Dendritic cell treated with granulocyte-macrophage colony-stimulating factor and Interleukin-4, amounts not matched to agents 40 ng/mL and 50 ng/mL, for 4 days (primary cell): ENCODE results near the gene JMY.

Experiments
- H3K27ac Mint-ChIP-seq: one replicate; pipeline ENCODE4 v1.8.0; 2022; ENCODE audit warnings: mild to moderate bottlenecking, mixed read lengths
- H3K27me3 Mint-ChIP-seq: one replicate; pipeline ENCODE4 v1.8.0; 2022; ENCODE audit warnings: mild to moderate bottlenecking, mixed read lengths
- H3K36me3 Mint-ChIP-seq: one replicate; pipeline ENCODE4 v1.8.0; 2022; ENCODE audit warnings: low read depth, mixed read lengths
- H3K4me1 Mint-ChIP-seq: one replicate; pipeline ENCODE4 v1.8.0; 2022; ENCODE audit warnings: low read depth, mixed read lengths
- H3K4me3 Mint-ChIP-seq: one replicate; pipeline ENCODE4 v1.8.0; 2022; ENCODE audit warnings: mild to moderate bottlenecking, moderate library complexity, mixed read lengths
- H3K9me3 Mint-ChIP-seq: one replicate; pipeline ENCODE4 v1.8.0; 2022; ENCODE audit warnings: mixed read lengths
- intact Hi-C: fragments of 100-400 bp; cut with micrococcal nuclease; formaldehyde crosslinking; loops from one replicate; pipeline ENCODE4 v1.15.0; 2022

Gene JMY

GRCh38 chr5:79287907-79288306 is 52.0 kb downstream of the JMY start:
- Mint-ChIP-seq H3K4me1 (no peaks in the 10 kb centered on the region), H3K4me3 (no peak overlapping the region), H3K36me3 (peaks cover 17% of the 10 kb centered on the region), H3K27ac (no peak overlapping the region), H3K27me3 (no peaks in the 10 kb centered on the region), H3K9me3 (no peaks in the 10 kb centered on the region)
- intact Hi-C loops: no loop called here

DNA sequence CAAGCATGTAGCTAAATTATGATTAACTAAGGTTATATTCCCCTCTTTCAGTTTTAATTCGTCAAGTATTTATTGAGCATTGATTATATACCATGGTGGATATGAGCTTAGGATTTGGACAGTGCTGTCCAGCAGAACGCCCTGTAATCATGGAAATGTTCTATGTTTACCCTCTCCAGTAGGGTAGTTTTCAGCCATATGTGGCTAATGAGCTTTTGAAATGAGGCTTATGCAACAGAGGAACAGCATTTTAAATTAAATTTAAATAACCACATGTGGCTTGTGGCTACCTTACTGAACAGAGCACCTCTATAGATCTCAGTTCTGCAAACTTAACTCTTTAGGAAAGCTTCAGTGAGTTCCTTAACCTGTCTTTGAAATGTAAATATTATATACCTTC is 59.1 kb downstream of the JMY start:
- Mint-ChIP-seq H3K27me3 (no peaks in the 10 kb centered on the region), H3K36me3 (peaks cover 17% of the 10 kb centered on the region), H3K27ac (no peak overlapping the region), H3K9me3 (no peaks in the 10 kb centered on the region), H3K4me3 (no peak overlapping the region), H3K4me1 (no peaks in the 10 kb centered on the region)
- intact Hi-C loops: no loop called here

DNA sequence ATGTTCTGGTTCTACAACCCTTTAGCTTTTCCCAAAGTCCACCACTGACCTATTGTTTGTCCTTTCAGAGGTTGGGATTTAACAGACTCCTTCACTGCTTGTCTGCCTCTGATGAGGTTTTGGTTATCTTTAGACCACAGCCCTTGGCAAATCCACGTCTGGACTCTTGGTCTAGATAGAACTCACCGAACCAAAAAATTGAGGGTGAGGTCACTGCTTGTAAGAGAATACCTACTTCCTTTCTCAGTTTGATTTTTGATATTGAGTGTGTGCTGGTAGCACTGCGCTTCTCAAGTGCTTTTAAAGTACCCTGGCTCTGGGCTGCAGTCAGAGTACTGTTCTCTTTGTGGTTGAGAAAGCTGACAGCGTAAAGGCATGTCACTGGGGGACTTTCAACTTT is 61.7 kb downstream of the JMY start:
- H3K4me3 Mint-ChIP-seq: no peak overlapping the region
- no peak overlapping the region for H3K27ac Mint-ChIP-seq
- H3K36me3 Mint-ChIP-seq: peaks cover 5% of the 10 kb centered on the region
- H3K27me3 Mint-ChIP-seq: no peaks in the 10 kb centered on the region
- intact Hi-C loops: no loop called here
- no peaks in the 10 kb centered on the region for H3K4me1 Mint-ChIP-seq
- H3K9me3 Mint-ChIP-seq: no peaks in the 10 kb centered on the region

- Mint-ChIP-seq H3K4me3 (no peak overlapping the region), H3K4me1 (no peaks in the 10 kb centered on the region), H3K9me3 (no peaks in the 10 kb centered on the region), H3K36me3 (peaks cover 5% of the 10 kb centered on the region), H3K27ac (no peak overlapping the region), H3K27me3 (no peaks in the 10 kb centered on the region)
- intact Hi-C loops: no loop called here
Measured at GRCh38 chr5:79301046-79301712, 65.2 kb downstream of the JMY start.

- Mint-ChIP-seq H3K36me3 (peaks cover 17% of the 10 kb centered on the region), H3K4me3 (no peak overlapping the region)
- intact Hi-C loops: no loop called here
Measured at GRCh38 chr5:79302454-79302853, 66.5 kb downstream of the JMY start.

DNA sequence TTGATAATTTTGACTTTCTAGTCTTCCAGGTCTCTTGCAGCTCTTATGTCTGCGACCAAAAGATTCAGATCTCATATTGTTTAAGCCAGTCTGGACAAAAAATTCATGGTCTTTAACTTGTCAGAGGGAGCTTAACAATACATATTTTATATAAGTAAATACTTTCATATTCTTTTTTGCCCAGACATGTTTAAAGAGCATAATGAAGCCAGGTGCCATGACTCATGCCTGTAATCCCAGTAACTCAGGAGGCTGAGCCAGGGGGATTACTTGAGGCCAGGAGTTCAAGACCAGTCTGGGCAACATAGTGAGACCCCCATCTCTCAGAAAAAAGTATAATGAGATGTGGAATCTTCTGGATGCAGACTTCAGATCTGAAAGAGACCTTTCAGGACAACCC is 69.8 kb downstream of the JMY start:
- intact Hi-C loops: no loop called here
- no peaks in the 10 kb centered on the region for H3K27me3 Mint-ChIP-seq

More at GRCh38 chr5:79302454-79302853, 66.5 kb downstream of the JMY start:
- H3K4me1 Mint-ChIP-seq: no peaks in the 10 kb centered on the region
- H3K9me3 Mint-ChIP-seq: no peaks in the 10 kb centered on the region
- H3K27ac Mint-ChIP-seq: no peak overlapping the region
- no peaks in the 10 kb centered on the region for H3K27me3 Mint-ChIP-seq

GRCh38 chr5:79318935-79319614 is 83.1 kb downstream of the JMY start:
- Mint-ChIP-seq H3K27ac (no peak overlapping the region), H3K4me3 (no peak overlapping the region), H3K4me1 (no peaks in the 10 kb centered on the region), H3K36me3 (peaks cover 17% of the 10 kb centered on the region), H3K9me3 (no peaks in the 10 kb centered on the region), H3K27me3 (no peaks in the 10 kb centered on the region)
- intact Hi-C loops: no loop called here

More for the DNA sequence above, 69.8 kb downstream of the JMY start:
- peaks cover 14% of the 10 kb centered on the region for H3K36me3 Mint-ChIP-seq
- H3K27ac Mint-ChIP-seq: no peak overlapping the region
- no peak overlapping the region for H3K4me3 Mint-ChIP-seq
- H3K9me3 Mint-ChIP-seq: no peaks in the 10 kb centered on the region
- H3K4me1 Mint-ChIP-seq: no peaks in the 10 kb centered on the region

GRCh38 chr5:79329453-79329852 is 93.5 kb downstream of the JMY start:
- Mint-ChIP-seq H3K4me1 (no peaks in the 10 kb centered on the region), H3K4me3 (no peak overlapping the region), H3K27ac (no peak overlapping the region), H3K36me3 (no peaks in the 10 kb centered on the region), H3K27me3 (no peaks in the 10 kb centered on the region), H3K9me3 (no peaks in the 10 kb centered on the region)
- intact Hi-C loops: no loop called here

DNA sequence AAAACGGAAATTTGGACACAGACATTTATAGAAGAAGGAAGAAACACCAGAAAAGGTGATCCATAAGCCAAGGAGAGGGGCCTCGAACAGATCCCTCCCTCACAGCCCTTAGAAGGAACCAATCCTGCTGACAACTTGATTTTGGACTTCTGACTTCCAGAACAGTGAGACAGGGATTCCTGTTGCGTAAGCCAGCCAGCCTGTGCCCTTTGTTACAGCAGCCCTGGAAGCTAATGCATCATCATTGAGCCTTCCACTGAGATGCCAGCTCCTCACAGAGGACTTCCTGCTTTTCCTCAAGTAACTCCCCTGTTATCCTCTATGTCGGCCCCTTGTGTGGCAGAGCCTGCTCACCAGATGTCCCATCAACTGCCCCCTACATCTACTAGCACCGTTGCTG is 94.1 kb downstream of the JMY start:
- intact Hi-C loops: no loop called here
- Mint-ChIP-seq H3K27me3 (no peaks in the 10 kb centered on the region), H3K9me3 (no peaks in the 10 kb centered on the region), H3K4me3 (no peak overlapping the region), H3K4me1 (no peaks in the 10 kb centered on the region), H3K36me3 (no peaks in the 10 kb centered on the region), H3K27ac (no peak overlapping the region)

DNA sequence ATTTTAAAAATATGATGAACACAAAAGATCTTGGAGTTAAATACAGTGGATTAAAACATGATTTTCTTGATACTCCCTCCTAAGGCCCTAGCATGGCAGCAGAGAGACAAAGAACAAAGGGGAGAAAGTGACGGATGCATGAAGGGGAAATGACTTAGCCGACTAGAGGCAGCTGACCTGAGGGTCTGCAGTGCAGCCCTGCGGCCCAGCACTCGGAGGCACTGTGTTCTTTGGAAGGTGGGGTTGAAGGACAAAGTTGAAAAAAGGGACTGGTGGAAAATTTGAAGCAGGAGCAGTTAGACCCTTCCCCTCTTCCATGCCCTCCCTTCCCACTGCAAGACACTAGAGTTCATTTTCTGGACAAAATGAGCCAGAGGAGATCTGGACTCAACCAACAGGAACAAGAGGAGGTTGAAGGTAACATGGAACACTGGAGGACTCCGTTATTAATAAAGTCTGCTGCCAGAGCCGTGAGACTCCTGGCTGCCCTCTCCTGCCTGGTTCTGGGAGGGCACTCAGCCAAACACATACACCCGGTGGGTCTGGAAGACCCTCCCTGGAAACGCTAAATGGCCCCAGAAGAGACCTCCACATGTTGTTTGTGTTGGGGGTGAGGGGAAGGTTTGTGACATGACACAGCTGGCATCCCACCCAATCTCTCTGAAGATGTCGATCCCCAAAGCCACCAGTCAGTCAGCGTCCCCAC is 98.1 kb downstream of the JMY start:
- no peaks in the 10 kb centered on the region for H3K36me3 Mint-ChIP-seq
- no peak overlapping the region for H3K27ac Mint-ChIP-seq
- intact Hi-C loops: no loop called here
- no peaks in the 10 kb centered on the region for H3K9me3 Mint-ChIP-seq
- H3K27me3 Mint-ChIP-seq: no peaks in the 10 kb centered on the region
- H3K4me3 Mint-ChIP-seq: no peak overlapping the region
- H3K4me1 Mint-ChIP-seq: no peaks in the 10 kb centered on the region

- Mint-ChIP-seq H3K27ac (no peak overlapping the region), H3K4me1 (no peaks in the 10 kb centered on the region), H3K9me3 (no peaks in the 10 kb centered on the region), H3K36me3 (no peaks in the 10 kb centered on the region), H3K4me3 (no peak overlapping the region), H3K27me3 (no peaks in the 10 kb centered on the region)
- intact Hi-C loops: no loop called here
Measured at GRCh38 chr5:79346420-79346824, 110.5 kb downstream of the JMY start.

DNA sequence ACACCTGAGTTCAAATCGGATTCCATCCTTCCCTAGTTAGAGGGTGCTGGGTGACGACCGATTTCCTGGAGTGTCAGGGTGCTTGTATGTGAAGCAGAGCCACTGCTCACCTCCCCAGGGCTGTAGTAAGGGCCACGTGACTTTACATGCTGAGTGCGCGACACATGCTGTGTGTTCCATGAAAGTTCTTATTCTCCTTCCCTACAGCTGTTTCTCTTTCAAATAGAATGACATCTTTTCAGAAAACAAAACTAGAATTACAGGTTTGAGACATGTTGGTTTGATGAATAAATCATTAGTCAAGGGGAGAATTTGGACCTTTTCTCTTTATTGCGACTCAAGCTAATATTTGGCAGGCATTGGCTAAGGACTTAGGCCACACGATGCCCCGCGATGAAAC is 113.1 kb downstream of the JMY start:
- Mint-ChIP-seq H3K4me1 (no peaks in the 10 kb centered on the region), H3K4me3 (no peak overlapping the region), H3K27me3 (no peaks in the 10 kb centered on the region), H3K27ac (no peak overlapping the region), H3K36me3 (no peaks in the 10 kb centered on the region), H3K9me3 (peaks cover 9% of the 10 kb centered on the region)
- intact Hi-C loops: no loop called here

- Mint-ChIP-seq H3K27ac (no peak overlapping the region), H3K36me3 (no peaks in the 10 kb centered on the region), H3K27me3 (no peaks in the 10 kb centered on the region), H3K9me3 (peaks cover 9% of the 10 kb centered on the region), H3K4me1 (no peaks in the 10 kb centered on the region), H3K4me3 (no peak overlapping the region)
- intact Hi-C loops: no loop called here
Measured at GRCh38 chr5:79349881-79350280, 114.0 kb downstream of the JMY start.

DNA sequence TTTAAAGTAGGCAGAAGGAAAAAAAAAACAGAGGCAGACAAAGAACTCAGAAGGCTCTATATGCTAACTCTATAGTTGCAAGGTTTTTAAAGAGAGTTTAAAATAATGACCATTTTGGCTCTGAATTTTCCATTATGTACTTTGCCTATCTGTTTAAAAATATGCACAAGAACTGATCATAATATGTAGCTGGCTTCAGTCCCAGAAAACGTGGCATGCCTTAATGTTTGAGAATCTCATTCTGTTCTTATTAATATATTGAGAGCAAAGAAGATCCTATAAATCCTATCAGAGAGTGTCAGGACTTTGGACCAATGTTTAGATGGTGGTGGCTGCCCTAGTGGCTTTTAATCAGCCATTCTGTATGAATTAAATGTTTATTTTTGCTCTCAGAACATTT is 121.5 kb downstream of the JMY start:
- intact Hi-C loops: no loop called here
- H3K4me1 Mint-ChIP-seq: no peaks in the 10 kb centered on the region
- no peak overlapping the region for H3K4me3 Mint-ChIP-seq
- no peaks in the 10 kb centered on the region for H3K27me3 Mint-ChIP-seq
- H3K9me3 Mint-ChIP-seq: peaks cover 7% of the 10 kb centered on the region
- H3K27ac Mint-ChIP-seq: no peak overlapping the region
- H3K36me3 Mint-ChIP-seq: no peaks in the 10 kb centered on the region
